ENCODE results near the gene ZNF429. TPM values are rescaled to one million over a fixed set of nuclear protein-coding genes. Genes with fewer than 3 reads are reported as not detected.

Gene ZNF429
- total RNA-seq, result 7.9 TPM

GRCh38 chr19:21505459-21506451, at the start of gene ZNF429:
Gene ZNF429 (plus strand): TSS chr19:21505602. CDS start chr19:21505772, 170 bp downstream.
- H3K4me3 ChIP-seq, result peak within 1 kb of the TSS; percentile 84 to 88
- H3K27me3 ChIP-seq, result no peaks in the 10 kb centered on the region
- intact Hi-C loops (cut with DNase I), result no loop called here
- peaks cover 46% of the 10 kb centered on the region for H3K4me1 ChIP-seq
- H3K9me3 ChIP-seq, result no peaks in the 10 kb centered on the region
- TF ChIP-seq POLR2A (IDR thresholded peaks at IDR 0.05) (peak in 1 of 2 donors; percentile 76), POLR2AphosphoS5 (IDR thresholded peaks at IDR 0.05; ENCODE audit: insufficient read depth in 1 of 2, low read depth in 1 of 2) (peak; percentile 80 to 95), CTCF (IDR thresholded peaks at IDR 0.05) (no peak)
- H3K36me3 ChIP-seq, result no peaks in the 10 kb centered on the region
- peak in 1 of 2 donors; percentile 93 for DNase-seq (ENCODE audit: extremely low spot score in 2 of 2)
- peak within 1 kb of the TSS; percentile 90 for H3K27ac ChIP-seq

- TF ChIP-seq POLR2A (IDR thresholded peaks at IDR 0.05) (no peak), CTCF (IDR thresholded peaks at IDR 0.05) (no peak), POLR2AphosphoS5 (IDR thresholded peaks at IDR 0.05; ENCODE audit: insufficient read depth in 1 of 2, low read depth in 1 of 2) (no peak)
- Histone ChIP-seq H3K36me3 (peaks cover 0 to 4% of the 10 kb centered on the region in 2 donors), H3K9me3 (no peaks in the 10 kb centered on the region), H3K27me3 (no peaks in the 10 kb centered on the region), H3K4me3 (no peak overlapping the region), H3K27ac (no peak overlapping the region), H3K4me1 (no peaks in the 10 kb centered on the region)
- intact Hi-C loops (cut with DNase I), result no loop called here
- no peak for DNase-seq (ENCODE audit: extremely low spot score in 2 of 2)
Observed at GRCh38 chr19:21460686-21461085, 44.7 kb upstream of the ZNF429 start.

GRCh38 chr19:21462540-21462939, 42.9 kb upstream of the ZNF429 start:
- H3K27me3 ChIP-seq, result no peaks in the 10 kb centered on the region
- H3K9me3 ChIP-seq, result no peaks in the 10 kb centered on the region
- no peaks in the 10 kb centered on the region for H3K36me3 ChIP-seq
- DNase-seq (ENCODE audit: extremely low spot score in 2 of 2), result no peak
- H3K4me3 ChIP-seq, result no peak overlapping the region
- no peaks in the 10 kb centered on the region for H3K4me1 ChIP-seq
- no peak overlapping the region for H3K27ac ChIP-seq
- TF ChIP-seq POLR2A (IDR thresholded peaks at IDR 0.05) (no peak), POLR2AphosphoS5 (IDR thresholded peaks at IDR 0.05; ENCODE audit: insufficient read depth in 1 of 2, low read depth in 1 of 2) (no peak), CTCF (IDR thresholded peaks at IDR 0.05) (no peak)
- intact Hi-C loops (cut with DNase I), result no loop called here

- no peaks in the 10 kb centered on the region for H3K36me3 ChIP-seq
- no peak overlapping the region for H3K27ac ChIP-seq
- no peaks in the 10 kb centered on the region for H3K4me1 ChIP-seq
- no peak for TF ChIP-seq POLR2AphosphoS5 (IDR thresholded peaks at IDR 0.05; ENCODE audit: insufficient read depth in 1 of 2, low read depth in 1 of 2)
- TF ChIP-seq POLR2A (IDR thresholded peaks at IDR 0.05), result no peak
- TF ChIP-seq CTCF (IDR thresholded peaks at IDR 0.05), result no peak
- intact Hi-C loops (cut with DNase I), result no loop called here
- DNase-seq (ENCODE audit: extremely low spot score in 2 of 2), result no peak
- no peaks in the 10 kb centered on the region for H3K27me3 ChIP-seq
- H3K4me3 ChIP-seq, result peak overlapping the region in 1 of 2 donors; percentile 38
- H3K9me3 ChIP-seq, result no peaks in the 10 kb centered on the region
Observed at GRCh38 chr19:21463449-21464105, 41.8 kb upstream of the ZNF429 start.

Data from vagina (tissue), 2 donors.